Measurements from ENCODE around the gene DDAH1.
"Not testable (repeated sequence)": the region's sequence is repeated elsewhere in the genome, so short reads cannot be mapped to it uniquely, and the experiment has no call there.

DDAH1 gene

DNA sequence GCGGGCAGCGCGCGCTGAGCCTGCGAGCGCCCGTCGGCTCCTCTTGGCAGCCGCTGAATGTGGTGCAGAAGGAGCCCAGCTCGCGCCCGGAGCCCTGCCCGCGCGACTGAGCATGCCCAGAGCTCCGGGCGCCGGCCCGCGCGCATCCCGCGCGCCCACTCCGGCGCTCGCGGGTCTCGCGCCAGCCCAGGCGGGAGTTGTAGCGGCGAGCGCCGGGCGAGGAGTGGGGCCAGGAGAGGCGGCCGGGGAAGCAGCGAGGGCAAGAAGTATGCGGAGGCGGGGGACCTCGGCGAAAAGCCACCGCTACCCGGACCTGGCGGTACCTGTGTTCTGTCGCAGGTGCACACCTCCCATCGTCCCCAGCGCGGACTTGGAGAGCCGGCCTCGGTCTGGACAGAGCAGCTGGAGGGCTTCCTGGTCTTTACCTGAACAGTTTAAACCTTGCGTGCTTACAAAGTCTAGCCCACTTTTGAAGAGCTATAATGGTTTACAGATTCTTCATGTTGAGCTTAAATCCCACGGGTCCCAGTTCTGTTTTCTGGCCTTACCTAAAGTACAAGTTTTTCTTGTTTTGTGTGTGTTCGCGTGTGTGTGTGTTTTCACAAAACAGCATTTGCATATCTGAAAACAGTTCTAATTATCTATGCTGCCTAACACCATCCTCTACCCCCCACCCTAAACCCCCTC, at the start of gene DDAH1:
Gene DDAH1, minus strand, starts transcription at position 61 of the 687 bp plus-strand sequence. CDS start 114 bp downstream, outside the sequence.
- DNase-seq (ENCODE audit: low read depth, low spot score) = no peak

DNA sequence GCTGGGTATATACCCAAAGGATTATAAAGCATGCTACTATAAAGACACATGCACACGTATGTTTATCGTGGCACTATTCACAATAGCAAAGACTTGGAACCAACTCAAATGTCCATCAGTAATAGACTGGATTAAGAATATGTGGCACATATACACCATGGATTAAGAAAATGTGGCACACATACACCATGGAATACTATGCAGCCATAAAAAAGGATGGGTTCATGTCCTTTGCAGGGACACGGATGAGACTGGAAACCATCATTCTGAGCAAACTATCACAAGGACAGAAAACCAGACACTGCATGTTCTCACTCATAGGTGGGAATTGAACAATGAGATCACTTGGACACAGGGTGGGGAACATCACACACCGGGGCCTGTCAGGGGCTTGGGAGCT, 49.0 kb upstream of the DDAH1 start:
- not testable (repeated sequence) for DNase-seq (ENCODE audit: low read depth, low spot score)

DNA sequence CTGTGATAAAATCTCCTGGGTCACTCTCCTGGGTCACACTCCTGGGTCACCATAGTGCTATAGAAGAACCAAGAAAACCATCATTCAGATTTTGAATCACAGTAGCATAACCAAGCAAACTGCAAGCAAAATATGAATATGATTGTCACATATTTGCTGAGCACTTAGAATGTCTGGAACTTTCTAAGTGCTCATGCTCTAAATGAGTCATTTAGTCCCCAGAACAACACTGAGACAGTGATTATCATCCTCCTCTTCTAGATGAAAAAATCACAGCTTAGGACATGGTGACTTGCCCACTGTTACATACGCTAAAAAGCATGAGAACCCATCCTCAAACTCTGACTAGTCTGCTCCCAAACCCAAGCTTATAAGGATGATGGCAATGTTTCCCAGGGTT, 39.5 kb upstream of the DDAH1 start:
- no peak for DNase-seq (ENCODE audit: low read depth, low spot score)

DNA sequence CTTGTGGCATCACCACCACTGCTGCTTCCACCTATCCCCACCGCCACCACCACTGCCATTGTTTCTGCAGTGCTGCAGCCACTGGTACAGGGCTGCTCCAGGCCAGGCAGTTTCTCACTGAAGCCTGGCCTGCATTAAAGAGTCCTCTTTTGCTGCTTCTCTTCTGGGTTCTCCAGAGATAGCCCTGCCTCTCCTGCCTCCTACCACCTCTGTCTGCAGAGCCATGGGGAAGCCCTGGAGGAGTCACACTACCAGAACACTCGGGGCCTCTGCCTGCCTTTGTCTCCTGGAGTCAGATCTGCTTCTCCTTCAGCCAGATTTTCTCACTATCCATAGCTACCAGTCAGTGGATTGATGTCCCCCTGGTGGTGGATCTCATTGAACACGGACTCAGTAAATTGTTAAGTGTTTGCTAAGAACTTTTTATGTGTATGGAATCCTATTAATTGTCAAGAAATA, 37.7 kb upstream of the DDAH1 start:
- DNase-seq (ENCODE audit: low read depth, low spot score) = peak; percentile 75

DNA sequence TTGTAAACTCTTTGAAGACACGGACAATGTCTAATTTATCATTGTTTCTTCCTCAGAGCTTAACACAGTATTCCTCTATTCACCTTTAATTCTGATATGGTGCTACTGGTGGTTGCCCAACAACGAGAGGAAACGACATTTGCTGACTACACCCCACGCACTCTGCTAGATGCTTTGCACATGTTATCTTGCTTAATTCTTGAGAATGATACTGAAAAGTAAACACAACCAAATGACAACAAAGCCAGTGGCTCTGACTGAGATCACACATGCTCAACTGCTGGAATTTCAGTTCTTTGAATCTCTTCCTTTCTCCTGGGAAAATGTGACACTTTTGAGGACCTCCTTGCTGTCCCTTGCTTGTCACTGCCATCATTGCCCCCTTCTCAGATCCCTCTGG, 37.2 kb upstream of the DDAH1 start:
- DNase-seq (ENCODE audit: low read depth, low spot score) = no peak

DNA sequence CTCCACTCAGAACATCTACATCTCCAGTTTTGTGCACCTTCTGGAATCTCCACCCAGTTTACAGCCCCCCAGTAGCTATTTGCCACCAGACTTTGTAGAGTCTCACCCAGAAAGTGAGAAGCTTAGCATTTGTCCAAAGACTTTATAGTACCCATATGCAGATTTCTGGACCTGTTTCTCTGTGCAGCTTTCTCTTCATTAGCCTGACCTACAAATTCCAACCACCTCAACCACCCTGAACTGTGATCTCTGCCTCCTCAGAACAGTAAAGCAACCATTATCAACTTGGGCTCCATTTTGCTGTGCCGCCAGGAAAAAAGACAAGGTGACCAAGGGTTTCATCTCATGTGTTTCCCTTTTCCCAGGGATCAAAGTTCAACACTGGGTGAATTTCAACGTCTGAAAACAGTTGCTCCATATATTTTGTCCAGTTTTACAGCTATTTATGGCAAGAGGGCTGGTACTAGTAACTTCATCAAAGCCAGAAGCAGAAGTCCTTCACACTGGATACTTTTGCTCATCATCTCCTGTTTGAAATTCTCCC, 36.5 kb upstream of the DDAH1 start:
- no peak for DNase-seq (ENCODE audit: low read depth, low spot score)

DNA sequence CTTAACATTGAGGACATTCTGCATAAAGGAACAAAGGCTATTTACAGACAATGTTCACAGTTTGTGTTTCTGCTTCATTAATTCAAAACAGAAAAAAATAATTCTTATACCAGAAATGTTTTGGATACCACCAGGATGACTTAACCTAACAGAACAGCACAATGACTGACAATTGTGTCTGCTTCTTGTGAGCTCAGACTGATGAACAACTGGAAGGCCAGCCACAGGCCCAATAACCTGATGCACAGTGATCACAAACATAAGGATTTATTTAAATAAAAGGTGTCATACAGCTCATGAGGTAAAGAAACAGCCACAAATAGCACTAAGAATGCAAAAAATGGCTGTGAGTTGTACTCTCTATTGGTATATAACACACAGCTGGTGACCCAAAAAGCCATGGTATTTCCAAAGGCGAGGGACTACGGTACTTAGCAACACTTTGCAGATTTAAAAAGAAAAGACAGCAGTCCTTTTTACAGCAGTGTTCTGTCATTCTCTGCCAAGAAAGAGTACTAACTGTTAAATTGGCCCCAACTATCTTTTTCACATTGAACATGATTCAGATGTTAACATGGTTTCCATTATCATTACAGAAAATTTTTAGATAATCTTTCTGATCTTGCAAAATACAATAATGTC, 32.1 kb upstream of the DDAH1 start:
- DNase-seq (ENCODE audit: low read depth, low spot score) = no peak

DNA sequence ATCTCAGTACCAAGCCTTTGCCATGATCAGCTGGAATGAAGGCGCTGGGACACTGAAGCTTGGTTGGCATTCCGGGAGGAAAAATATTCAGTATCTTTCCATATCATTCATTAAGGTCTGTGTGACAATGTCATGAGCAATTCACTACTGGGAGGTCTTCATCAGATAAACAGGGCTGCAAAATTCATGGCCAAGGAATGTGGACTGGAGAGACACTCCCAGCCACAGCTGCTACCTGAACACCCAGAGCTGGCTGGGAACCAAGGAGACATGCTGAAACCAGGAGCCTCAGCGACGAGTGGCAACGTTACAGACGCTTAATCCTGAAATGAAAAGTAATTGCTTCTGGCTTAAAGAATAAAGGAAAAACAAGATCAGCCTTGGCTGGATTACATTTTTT, 30.6 kb upstream of the DDAH1 start:
- DNase-seq (ENCODE audit: low read depth, low spot score) = no peak

DNA sequence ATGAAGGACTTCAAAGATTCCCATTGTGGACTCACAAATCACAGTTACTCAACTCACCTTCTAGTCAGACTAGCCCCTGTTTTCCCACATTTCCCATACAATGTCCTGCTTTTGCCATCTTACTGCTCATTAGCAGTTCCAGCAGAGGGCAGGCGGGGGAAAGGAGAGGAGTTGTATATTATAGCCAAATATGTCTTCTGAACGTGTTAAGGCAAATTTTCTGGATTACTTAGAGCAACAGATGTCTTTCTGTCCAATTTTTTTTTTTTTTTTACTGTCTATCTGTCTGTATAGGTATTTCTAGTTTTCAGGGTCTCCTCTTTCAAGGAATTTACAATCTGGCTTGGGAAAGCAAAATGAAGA, 29.9 kb upstream of the DDAH1 start:
- DNase-seq (ENCODE audit: low read depth, low spot score) = peak; percentile 10

DNA sequence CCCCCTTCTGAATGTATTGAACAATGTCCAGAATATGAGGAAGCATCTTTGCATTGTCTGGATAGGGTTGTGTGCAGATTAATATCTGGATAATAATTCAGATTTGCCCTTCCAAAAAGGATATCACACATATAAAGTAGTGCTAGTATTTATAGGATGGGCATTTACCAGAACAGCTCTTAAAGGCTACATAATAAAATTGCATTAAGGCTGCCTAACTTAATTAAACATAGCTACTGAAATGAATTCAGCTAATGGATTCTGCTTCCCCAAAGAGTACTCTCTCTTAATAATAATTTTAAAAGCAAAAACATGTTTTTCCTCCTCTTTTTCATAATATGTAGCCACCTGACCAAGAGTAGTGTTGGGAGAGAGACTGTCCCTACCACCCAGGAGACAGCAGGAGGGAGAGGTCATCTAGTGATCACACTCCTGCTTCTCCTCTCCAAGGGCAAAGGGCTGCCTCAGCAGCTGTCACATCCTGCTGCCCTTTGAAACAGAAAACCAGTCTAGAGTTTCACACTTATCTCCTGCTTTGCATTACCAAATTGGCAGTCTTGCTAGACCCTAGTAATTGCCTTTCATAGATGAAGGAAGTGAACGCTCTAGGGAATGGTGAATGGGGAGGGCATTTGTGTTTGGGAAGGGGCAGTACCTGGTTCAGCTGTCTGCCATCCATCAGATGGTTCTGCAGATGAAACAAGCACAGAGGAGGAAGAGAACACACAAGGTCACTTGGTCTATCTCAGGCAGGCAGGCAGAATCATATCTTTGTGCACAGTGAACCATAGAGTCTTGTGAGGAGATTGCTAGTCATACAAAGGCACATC, 29.3 kb upstream of the DDAH1 start:
- DNase-seq (ENCODE audit: low read depth, low spot score) = no peak

DNA sequence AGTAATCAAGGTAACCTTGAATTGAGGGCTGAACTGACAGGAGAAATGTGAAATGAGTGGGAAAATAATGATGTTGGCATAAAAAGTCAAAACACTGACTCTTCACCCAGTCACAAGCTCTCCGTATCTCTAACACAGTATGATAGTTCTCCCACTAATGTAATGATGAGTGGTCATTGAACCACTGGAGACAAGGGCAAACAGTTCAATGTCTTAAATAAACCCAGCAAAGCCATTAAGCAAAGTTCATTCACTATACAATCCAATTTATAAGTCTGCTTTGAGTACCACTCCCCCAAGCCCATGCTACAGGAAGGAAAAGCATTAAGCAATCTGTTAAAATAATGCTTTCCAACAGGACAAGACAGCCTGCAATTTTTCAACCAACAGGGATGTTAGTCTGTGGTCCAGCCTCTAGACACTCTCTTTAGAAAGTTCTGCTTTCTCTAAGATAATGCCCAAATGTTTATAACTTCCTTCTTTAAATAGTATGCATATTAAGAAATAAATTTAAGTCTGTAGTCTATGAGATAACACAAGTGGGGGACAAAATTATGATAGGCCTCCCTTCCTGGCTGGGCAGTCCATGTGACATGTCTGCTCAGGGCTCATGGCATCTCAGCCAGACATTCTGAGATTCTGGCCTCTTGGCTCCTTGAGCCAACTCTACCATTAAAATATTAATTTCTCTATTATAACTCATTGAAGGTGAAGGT, 25.5 kb upstream of the DDAH1 start:
- DNase-seq (ENCODE audit: low read depth, low spot score) = no peak

DNA sequence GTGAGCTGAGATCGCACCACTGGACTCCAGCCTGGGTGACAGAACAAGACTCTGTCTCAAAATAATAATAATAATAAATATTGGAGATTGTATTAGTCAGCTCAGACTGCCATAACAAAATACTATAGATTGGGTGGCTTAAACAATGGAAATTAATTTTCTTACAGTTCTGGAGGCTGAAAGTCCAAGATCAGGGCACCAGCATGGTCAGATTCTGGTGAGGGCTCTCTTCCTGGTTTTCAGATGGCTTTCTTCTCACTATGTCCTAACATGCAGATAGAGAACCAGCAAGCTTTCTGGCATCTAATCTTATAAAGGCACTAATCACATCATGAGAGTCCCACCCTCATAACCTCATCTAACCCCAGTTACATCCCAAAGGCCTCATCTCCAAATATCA, 23.2 kb upstream of the DDAH1 start:
- DNase-seq (ENCODE audit: low read depth, low spot score) = no peak

DNA sequence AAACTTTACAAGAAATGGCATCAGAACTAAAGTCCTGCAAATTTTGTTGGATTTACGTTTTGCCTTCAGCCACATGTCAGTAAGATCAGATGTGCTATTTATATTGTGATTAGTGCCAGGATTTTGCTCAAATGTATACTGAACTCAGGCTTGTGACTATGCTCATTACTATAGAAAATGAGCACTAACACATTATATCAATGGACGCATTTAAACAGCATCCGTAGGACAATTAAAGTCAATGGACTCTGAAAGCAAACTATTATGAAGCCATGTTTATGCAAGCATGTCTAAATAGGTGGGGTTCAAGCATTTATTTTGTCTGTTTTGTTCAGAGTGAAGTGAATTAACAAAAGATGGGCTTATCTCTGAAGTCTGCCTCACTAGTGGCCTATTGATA, 20.6 kb upstream of the DDAH1 start:
- no peak for DNase-seq (ENCODE audit: low read depth, low spot score)

DNA sequence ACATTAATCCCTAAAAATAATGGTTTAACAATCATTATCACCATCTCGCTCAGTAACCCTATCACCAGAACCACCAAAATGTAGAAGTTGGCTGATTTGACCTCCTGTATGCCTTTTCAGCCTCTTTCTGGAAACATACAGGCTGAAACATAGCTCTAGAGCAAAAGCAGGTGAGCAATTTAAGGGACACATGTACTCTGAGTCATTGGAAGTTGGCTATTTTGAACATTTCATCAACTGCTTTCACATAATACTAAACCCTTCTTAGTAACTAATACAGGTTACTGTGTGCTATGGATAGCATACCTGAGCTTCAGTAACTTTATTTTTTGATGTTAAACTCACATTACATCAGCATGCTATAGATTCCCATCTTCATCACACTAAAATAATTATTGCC, 19.8 kb upstream of the DDAH1 start:
- DNase-seq (ENCODE audit: low read depth, low spot score) = no peak

DNA sequence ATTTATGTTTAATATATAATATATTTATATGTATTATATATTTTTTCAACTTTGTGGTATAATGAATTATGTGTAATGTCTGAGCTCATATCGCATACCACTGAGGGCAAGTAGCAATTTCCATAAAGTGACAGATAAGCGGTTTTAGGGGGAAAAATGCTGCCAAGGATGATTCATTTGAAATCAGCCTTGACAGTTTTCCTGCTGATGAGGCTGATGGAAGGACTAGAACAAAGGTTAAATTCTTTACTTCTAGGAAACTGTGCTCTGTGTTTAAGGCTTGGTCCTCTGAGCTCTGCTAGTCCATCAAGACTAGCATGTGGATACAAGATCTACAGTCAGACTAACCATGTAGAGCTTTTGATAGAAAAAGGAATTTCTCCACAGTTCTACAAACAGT, 19.3 kb upstream of the DDAH1 start:
- DNase-seq (ENCODE audit: low read depth, low spot score) = no peak

DNA sequence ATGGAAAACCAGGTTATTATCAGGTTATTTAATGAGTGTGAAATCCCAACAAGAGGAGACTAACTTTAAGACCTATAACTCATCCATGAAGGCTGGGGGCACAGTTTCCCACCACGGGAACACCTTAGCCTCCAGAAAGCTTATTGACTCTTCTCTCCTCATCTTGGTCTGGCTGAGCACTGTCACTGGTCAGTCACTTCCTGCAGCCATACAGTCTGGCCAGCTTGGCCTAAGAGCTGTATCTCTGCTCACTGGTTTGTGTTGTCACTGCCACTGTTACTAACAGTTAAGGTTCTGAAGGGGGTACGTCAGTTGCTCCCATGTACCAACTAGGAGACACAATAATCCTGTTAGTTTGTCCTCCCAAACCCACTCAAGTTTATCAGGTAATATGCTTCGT, 16.7 kb upstream of the DDAH1 start:
- no peak for DNase-seq (ENCODE audit: low read depth, low spot score)

DNA sequence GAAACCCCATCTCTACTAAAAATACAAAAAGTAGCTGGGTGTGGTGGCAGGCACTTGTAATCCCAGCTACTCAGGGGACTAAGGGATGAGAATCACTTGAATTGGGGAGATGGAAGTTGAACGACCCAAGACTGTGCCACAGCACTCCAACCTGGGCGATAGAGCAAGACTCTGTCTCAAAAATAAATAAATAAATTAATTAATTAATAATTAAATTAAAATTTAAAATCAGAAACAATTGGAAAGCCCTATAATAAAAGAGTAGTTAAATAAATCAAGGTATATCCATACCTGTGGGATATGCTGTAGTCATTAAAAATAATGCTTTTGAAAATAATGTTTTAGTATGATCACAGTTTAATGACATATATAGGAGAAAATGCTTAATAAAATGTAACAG, 15.6 kb upstream of the DDAH1 start:
- no peak for DNase-seq (ENCODE audit: low read depth, low spot score)

DNA sequence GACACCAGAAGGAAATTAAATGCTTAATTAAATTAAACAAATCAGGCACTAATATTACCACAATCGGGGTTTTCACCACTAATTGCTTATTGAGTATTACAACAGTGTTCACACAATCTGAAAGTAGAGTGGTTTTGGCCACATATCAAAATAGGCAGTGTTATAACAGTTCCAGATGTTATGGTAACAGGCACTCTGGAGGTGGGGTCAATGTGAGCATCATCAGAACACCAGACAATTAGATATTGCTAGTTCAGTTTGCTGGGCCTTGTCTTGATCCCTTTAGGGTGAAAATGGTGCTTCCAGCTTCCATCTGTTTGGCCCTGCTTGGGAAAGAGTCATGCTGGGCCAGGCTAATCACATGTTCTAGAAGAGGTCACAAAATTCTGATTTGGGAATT, 14.5 kb upstream of the DDAH1 start:
- DNase-seq (ENCODE audit: low read depth, low spot score) = no peak

DNA sequence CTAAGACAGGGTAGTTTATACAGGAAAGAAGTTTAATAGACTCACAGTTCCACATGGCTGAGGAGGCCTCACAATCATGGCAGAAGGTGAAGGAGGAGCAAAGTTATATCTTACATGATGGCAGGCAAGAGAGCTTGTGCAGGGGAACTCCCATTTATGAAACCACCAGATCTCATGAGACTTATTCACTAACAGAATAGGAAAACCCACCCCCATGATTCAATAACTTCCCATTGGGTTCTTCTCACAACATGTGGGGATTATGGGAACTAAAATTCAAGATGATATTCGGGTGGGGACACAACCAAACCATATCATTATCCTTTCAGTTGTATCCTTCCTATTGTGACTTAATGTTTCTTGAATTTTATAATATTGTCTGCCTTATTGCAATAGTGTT, 13.4 kb upstream of the DDAH1 start:
- no peak for DNase-seq (ENCODE audit: low read depth, low spot score)

DNA sequence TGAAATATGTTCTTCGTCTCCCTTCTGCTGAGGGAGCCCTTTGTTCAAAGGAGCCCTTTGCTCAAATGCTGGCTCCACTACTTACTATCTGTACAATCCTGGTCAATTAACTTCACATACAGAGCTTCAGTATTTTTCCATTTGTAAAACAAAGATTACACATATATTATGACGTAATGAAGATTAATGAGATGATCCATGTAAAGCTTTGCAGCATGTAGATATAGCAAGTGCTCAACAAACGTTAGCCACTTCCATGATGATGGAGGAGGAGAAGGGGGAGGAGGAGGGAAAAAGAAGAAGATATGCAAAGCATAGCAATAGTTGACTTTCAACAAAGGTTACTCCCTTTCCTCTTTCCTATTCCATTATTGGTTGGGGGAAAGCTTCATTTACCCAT, 10.1 kb upstream of the DDAH1 start:
- no peak for DNase-seq (ENCODE audit: low read depth, low spot score)

DNA sequence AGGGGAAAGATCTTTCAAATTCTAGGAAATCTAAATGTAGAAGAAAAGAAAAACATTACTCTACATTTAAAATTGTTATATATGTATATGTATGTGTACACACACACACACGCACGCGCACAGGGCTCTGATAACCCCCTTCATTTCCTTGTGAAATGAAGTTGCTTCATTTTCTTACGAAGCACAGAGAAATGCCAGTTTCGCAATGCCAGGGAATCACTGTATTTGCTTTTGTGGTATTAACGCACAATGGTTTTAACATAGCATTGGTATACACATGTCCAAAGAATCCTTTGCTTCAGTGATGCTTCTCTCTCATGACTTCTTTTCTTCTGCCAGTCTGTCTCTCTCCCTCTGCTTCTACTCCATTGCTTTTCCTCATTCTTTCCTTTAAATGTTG, 8.4 kb upstream of the DDAH1 start:
- DNase-seq (ENCODE audit: low read depth, low spot score) = no peak

DNA sequence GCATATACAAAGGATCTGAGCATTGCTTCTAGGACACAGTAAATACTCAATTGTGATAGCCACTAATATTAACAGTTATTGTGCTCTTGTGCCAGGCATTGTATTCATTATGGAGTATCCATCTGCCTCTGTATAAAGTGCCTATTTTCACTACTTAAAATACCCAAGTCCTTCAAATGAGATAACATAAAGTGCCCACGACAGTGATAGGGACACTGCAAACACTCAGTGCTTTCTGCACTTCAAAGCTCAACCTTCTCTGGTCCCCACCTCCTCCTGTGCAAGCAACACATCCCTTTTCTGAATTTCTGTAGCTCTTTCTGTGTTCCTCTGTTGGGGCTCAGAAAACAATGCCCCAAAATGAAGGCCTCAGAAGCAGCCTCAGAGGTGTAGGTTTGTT, 6.6 kb upstream of the DDAH1 start:
- DNase-seq (ENCODE audit: low read depth, low spot score) = no peak

All from smooth muscle cell of the brain vasculature (primary cell).